ENCODE measurements around the gene ADAM11.

The ADAM11 gene

DNA sequence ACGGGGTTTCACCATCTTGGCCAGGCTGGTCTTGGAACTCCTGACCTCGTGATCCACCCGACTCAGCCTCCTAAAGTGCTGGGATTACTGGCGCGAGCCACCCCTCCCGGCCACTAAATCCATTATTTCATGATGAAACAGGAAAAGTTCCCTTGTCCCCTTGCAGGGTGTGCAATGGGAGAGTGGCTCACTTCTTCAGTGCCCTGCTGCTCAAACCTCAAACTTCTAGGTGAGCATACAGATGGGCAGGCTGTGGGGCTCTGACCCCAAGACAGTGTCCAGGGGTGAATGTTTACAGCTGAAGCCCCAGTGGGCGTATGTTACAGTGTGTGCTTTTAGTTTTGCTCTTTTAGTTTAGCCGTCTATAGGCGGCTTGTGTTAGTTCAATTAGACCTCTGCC, 36.6 kb downstream of the ADAM11 start:
- Histone ChIP-seq H3K4me3 (ENCODE audit: low read depth in 1 of 5, low read length in 5 of 5) (no peak overlapping the region), H3K27ac (ENCODE audit: low read depth, low read length) (peak overlapping the region; percentile 30)

GRCh38 chr17:44795928-44796327, 37.1 kb downstream of the ADAM11 start:
- Histone ChIP-seq H3K4me1 (ENCODE audit: control insufficient read depth in 5 of 5, insufficient read depth in 5 of 5, low read length in 5 of 5) (peaks cover 0 to 25% (median 15%) of the 10 kb centered on the region in 5 donors), H3K9ac (ENCODE audit: low read length in 5 of 5) (no peak overlapping the region), H3K27ac (ENCODE audit: low read depth, low read length) (peak overlapping the region; percentile 30)

More for the DNA sequence above, 36.6 kb downstream of the ADAM11 start:
- Histone ChIP-seq H3K4me1 (ENCODE audit: control insufficient read depth in 5 of 5, insufficient read depth in 5 of 5, low read length in 5 of 5) (peaks cover 0 to 25% (median 15%) of the 10 kb centered on the region in 5 donors), H3K9me3 (ENCODE audit: control insufficient read depth in 5 of 5, low read length in 5 of 5) (no peaks in the 10 kb centered on the region), H3K36me3 (ENCODE audit: control insufficient read depth in 5 of 5, insufficient read depth in 5 of 5, low read length in 5 of 5) (peaks cover 0 to 2% (median 0%) of the 10 kb centered on the region in 5 donors), H3K9ac (ENCODE audit: low read length in 5 of 5) (no peak overlapping the region), H3K27me3 (ENCODE audit: control insufficient read depth in 5 of 5, insufficient read depth in 4 of 5, low read length in 5 of 5) (peaks cover 0 to 2% (median 0%) of the 10 kb centered on the region in 5 donors)

GRCh38 chr17:44796731-44797130, 37.9 kb downstream of the ADAM11 start:
- Histone ChIP-seq H3K36me3 (ENCODE audit: control insufficient read depth in 5 of 5, insufficient read depth in 5 of 5, low read length in 5 of 5) (peaks cover 0 to 2% (median 0%) of the 10 kb centered on the region in 5 donors), H3K27ac (ENCODE audit: low read depth, low read length) (no peak overlapping the region), H3K9me3 (ENCODE audit: control insufficient read depth in 5 of 5, low read length in 5 of 5) (no peaks in the 10 kb centered on the region), H3K9ac (ENCODE audit: low read length in 5 of 5) (no peak overlapping the region), H3K4me3 (ENCODE audit: low read depth in 1 of 5, low read length in 5 of 5) (no peak overlapping the region), H3K27me3 (ENCODE audit: control insufficient read depth in 5 of 5, insufficient read depth in 4 of 5, low read length in 5 of 5) (peaks cover 0 to 2% (median 0%) of the 10 kb centered on the region in 5 donors), H3K4me1 (ENCODE audit: control insufficient read depth in 5 of 5, insufficient read depth in 5 of 5, low read length in 5 of 5) (peaks cover 0 to 25% (median 15%) of the 10 kb centered on the region in 5 donors)

More at GRCh38 chr17:44795928-44796327, 37.1 kb downstream of the ADAM11 start:
- Histone ChIP-seq H3K4me3 (ENCODE audit: low read depth in 1 of 5, low read length in 5 of 5) (no peak overlapping the region), H3K27me3 (ENCODE audit: control insufficient read depth in 5 of 5, insufficient read depth in 4 of 5, low read length in 5 of 5) (peaks cover 0 to 2% (median 0%) of the 10 kb centered on the region in 5 donors), H3K36me3 (ENCODE audit: control insufficient read depth in 5 of 5, insufficient read depth in 5 of 5, low read length in 5 of 5) (peaks cover 0 to 2% (median 0%) of the 10 kb centered on the region in 5 donors), H3K9me3 (ENCODE audit: control insufficient read depth in 5 of 5, low read length in 5 of 5) (no peaks in the 10 kb centered on the region)

DNA sequence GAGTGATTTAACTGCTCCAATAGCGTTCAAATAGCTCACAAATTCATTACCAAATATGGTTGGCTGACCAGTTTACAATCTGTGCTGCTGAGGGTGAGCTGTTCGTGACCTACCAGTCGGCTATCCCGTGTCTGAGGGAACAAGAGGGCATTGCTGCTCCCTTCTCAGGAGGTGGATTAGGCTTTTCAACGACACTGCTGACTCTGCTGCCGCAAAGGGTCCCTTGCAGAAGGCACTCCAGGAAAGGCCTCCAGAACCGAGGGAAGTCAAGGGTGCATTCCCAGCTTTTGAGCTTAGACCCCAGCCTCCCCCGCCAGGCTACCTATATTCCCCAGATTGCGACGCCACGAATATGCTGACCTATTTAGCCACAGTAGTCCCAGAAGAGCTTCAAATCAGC, 39.0 kb downstream of the ADAM11 start:
- Histone ChIP-seq H3K4me1 (ENCODE audit: control insufficient read depth in 5 of 5, insufficient read depth in 5 of 5, low read length in 5 of 5) (peaks cover 0 to 25% (median 15%) of the 10 kb centered on the region in 5 donors), H3K9ac (ENCODE audit: low read length in 5 of 5) (no peak overlapping the region)

GRCh38 chr17:44798356-44798755, 39.6 kb downstream of the ADAM11 start:
- no peaks in the 10 kb centered on the region for H3K9me3 ChIP-seq (ENCODE audit: control insufficient read depth in 5 of 5, low read length in 5 of 5)
- H3K9ac ChIP-seq (ENCODE audit: low read length in 5 of 5), result no peak overlapping the region
- peaks cover 0 to 2% (median 0%) of the 10 kb centered on the region in 5 donors for H3K36me3 ChIP-seq (ENCODE audit: control insufficient read depth in 5 of 5, insufficient read depth in 5 of 5, low read length in 5 of 5)
- no peak overlapping the region for H3K4me3 ChIP-seq (ENCODE audit: low read depth in 1 of 5, low read length in 5 of 5)
- H3K27me3 ChIP-seq (ENCODE audit: control insufficient read depth in 5 of 5, insufficient read depth in 4 of 5, low read length in 5 of 5), result peaks cover 0 to 2% (median 0%) of the 10 kb centered on the region in 5 donors
- peaks cover 0 to 25% (median 15%) of the 10 kb centered on the region in 5 donors for H3K4me1 ChIP-seq (ENCODE audit: control insufficient read depth in 5 of 5, insufficient read depth in 5 of 5, low read length in 5 of 5)
- no peak overlapping the region for H3K27ac ChIP-seq (ENCODE audit: low read depth, low read length)

More for the DNA sequence above, 39.0 kb downstream of the ADAM11 start:
- H3K9me3 ChIP-seq (ENCODE audit: control insufficient read depth in 5 of 5, low read length in 5 of 5), result no peaks in the 10 kb centered on the region
- no peak overlapping the region for H3K27ac ChIP-seq (ENCODE audit: low read depth, low read length)
- peaks cover 0 to 2% (median 0%) of the 10 kb centered on the region in 5 donors for H3K27me3 ChIP-seq (ENCODE audit: control insufficient read depth in 5 of 5, insufficient read depth in 4 of 5, low read length in 5 of 5)
- peaks cover 0 to 2% (median 0%) of the 10 kb centered on the region in 5 donors for H3K36me3 ChIP-seq (ENCODE audit: control insufficient read depth in 5 of 5, insufficient read depth in 5 of 5, low read length in 5 of 5)
- H3K4me3 ChIP-seq (ENCODE audit: low read depth in 1 of 5, low read length in 5 of 5), result no peak overlapping the region

GRCh38 chr17:44801880-44802279, 43.1 kb downstream of the ADAM11 start:
- Histone ChIP-seq H3K4me3 (ENCODE audit: low read depth in 1 of 5, low read length in 5 of 5) (no peak overlapping the region), H3K27ac (ENCODE audit: low read depth, low read length) (no peak overlapping the region), H3K27me3 (ENCODE audit: control insufficient read depth in 5 of 5, insufficient read depth in 4 of 5, low read length in 5 of 5) (peaks cover 0 to 2% (median 0%) of the 10 kb centered on the region in 5 donors), H3K36me3 (ENCODE audit: control insufficient read depth in 5 of 5, insufficient read depth in 5 of 5, low read length in 5 of 5) (peaks cover 0 to 17% (median 0%) of the 10 kb centered on the region in 5 donors), H3K4me1 (ENCODE audit: control insufficient read depth in 5 of 5, insufficient read depth in 5 of 5, low read length in 5 of 5) (peaks cover 0 to 3% (median 0%) of the 10 kb centered on the region in 5 donors), H3K9ac (ENCODE audit: low read length in 5 of 5) (no peak overlapping the region), H3K9me3 (ENCODE audit: control insufficient read depth in 5 of 5, low read length in 5 of 5) (no peaks in the 10 kb centered on the region)

- Histone ChIP-seq H3K27ac (ENCODE audit: low read depth, low read length) (no peak overlapping the region), H3K36me3 (ENCODE audit: control insufficient read depth in 5 of 5, insufficient read depth in 5 of 5, low read length in 5 of 5) (peaks cover 0 to 14% (median 0%) of the 10 kb centered on the region in 5 donors), H3K4me3 (ENCODE audit: low read depth in 1 of 5, low read length in 5 of 5) (no peak overlapping the region), H3K4me1 (ENCODE audit: control insufficient read depth in 5 of 5, insufficient read depth in 5 of 5, low read length in 5 of 5) (peaks cover 0 to 7% (median 0%) of the 10 kb centered on the region in 5 donors), H3K9ac (ENCODE audit: low read length in 5 of 5) (no peak overlapping the region), H3K9me3 (ENCODE audit: control insufficient read depth in 5 of 5, low read length in 5 of 5) (no peaks in the 10 kb centered on the region), H3K27me3 (ENCODE audit: control insufficient read depth in 5 of 5, insufficient read depth in 4 of 5, low read length in 5 of 5) (no peaks in the 10 kb centered on the region)
Observed at GRCh38 chr17:44804302-44805089, 45.7 kb downstream of the ADAM11 start.

DNA sequence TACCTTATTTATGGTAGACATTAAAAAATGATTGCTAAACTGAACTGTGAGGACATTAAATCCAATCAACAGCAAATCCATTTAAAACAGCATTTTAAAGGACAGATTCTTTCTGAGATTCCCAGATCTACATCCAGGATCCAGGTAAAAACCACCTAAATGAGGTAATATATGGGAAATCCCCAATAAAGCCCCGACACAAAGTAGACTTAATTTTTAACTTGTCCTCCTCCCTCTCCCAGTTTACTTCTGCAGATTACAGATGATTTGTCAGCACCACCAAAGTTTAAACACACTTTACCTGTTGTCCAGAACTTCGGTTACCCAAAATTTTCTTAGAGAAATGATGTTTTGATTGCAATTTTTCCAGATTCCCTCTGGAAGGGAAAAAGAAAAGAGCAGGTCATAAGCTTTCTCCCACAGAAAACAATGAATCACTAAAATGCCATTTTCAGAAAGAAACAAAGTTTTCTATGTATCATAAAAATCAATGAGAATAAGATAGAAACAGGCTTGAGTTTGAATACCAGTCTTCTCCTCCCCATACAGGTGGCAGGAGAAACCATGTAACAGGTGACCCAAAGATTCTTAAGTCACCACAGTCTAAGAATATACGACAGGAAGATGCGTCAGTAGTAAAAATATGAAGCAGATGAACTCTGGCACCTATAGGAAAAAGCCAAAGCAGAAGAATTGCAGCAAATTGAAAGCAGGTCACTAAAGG, 48.5 kb downstream of the ADAM11 start:
- peaks cover 0 to 14% (median 0%) of the 10 kb centered on the region in 5 donors for H3K36me3 ChIP-seq (ENCODE audit: control insufficient read depth in 5 of 5, insufficient read depth in 5 of 5, low read length in 5 of 5)
- H3K27ac ChIP-seq (ENCODE audit: low read depth, low read length), result no peak overlapping the region
- H3K9ac ChIP-seq (ENCODE audit: low read length in 5 of 5), result no peak overlapping the region
- no peaks in the 10 kb centered on the region for H3K27me3 ChIP-seq (ENCODE audit: control insufficient read depth in 5 of 5, insufficient read depth in 4 of 5, low read length in 5 of 5)
- no peak overlapping the region for H3K4me3 ChIP-seq (ENCODE audit: low read depth in 1 of 5, low read length in 5 of 5)
- H3K4me1 ChIP-seq (ENCODE audit: control insufficient read depth in 5 of 5, insufficient read depth in 5 of 5, low read length in 5 of 5), result peaks cover 0 to 7% (median 0%) of the 10 kb centered on the region in 5 donors
- H3K9me3 ChIP-seq (ENCODE audit: control insufficient read depth in 5 of 5, low read length in 5 of 5), result no peaks in the 10 kb centered on the region

- Histone ChIP-seq H3K4me3 (ENCODE audit: low read depth in 1 of 5, low read length in 5 of 5) (no peak overlapping the region), H3K27ac (ENCODE audit: low read depth, low read length) (no peak overlapping the region), H3K9me3 (ENCODE audit: control insufficient read depth in 5 of 5, low read length in 5 of 5) (no peaks in the 10 kb centered on the region), H3K9ac (ENCODE audit: low read length in 5 of 5) (no peak overlapping the region), H3K36me3 (ENCODE audit: control insufficient read depth in 5 of 5, insufficient read depth in 5 of 5, low read length in 5 of 5) (peaks cover 0 to 14% (median 0%) of the 10 kb centered on the region in 5 donors), H3K4me1 (ENCODE audit: control insufficient read depth in 5 of 5, insufficient read depth in 5 of 5, low read length in 5 of 5) (peaks cover 0 to 7% (median 0%) of the 10 kb centered on the region in 5 donors), H3K27me3 (ENCODE audit: control insufficient read depth in 5 of 5, insufficient read depth in 4 of 5, low read length in 5 of 5) (no peaks in the 10 kb centered on the region)
Observed at GRCh38 chr17:44807817-44808155, 49.0 kb downstream of the ADAM11 start.

DNA sequence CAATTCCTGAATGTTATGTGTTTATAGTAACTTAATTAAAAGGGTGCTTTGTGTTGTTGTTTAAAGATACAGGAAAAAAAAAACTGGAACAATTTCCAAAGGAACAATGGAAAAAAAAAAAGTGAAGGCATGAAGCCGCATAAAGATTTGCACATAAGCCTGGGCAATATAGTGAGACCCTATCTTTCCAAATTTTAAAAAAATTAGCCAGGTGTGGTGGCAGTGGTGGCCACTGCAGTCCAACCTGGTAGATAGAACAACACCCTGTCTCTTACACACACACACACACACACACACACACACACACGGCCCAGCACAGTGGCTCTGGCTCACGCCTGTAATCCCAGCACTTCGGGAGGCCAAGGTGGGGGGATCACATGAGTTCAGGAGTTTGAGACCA, 49.4 kb downstream of the ADAM11 start:
- H3K9me3 ChIP-seq (ENCODE audit: control insufficient read depth in 5 of 5, low read length in 5 of 5), result no peaks in the 10 kb centered on the region
- no peak overlapping the region for H3K9ac ChIP-seq (ENCODE audit: low read length in 5 of 5)
- peaks cover 0 to 7% (median 0%) of the 10 kb centered on the region in 5 donors for H3K4me1 ChIP-seq (ENCODE audit: control insufficient read depth in 5 of 5, insufficient read depth in 5 of 5, low read length in 5 of 5)
- H3K36me3 ChIP-seq (ENCODE audit: control insufficient read depth in 5 of 5, insufficient read depth in 5 of 5, low read length in 5 of 5), result peaks cover 0 to 14% (median 0%) of the 10 kb centered on the region in 5 donors
- no peaks in the 10 kb centered on the region for H3K27me3 ChIP-seq (ENCODE audit: control insufficient read depth in 5 of 5, insufficient read depth in 4 of 5, low read length in 5 of 5)
- H3K4me3 ChIP-seq (ENCODE audit: low read depth in 1 of 5, low read length in 5 of 5), result no peak overlapping the region
- no peak overlapping the region for H3K27ac ChIP-seq (ENCODE audit: low read depth, low read length)
